ENCODE data around the gene TRA2B. TPM values are rescaled to one million over a fixed set of nuclear protein-coding genes. Genes with fewer than 3 reads are reported as not detected.
A peak's percentile ranks its signal among the peaks of the same experiment; 100 is the strongest.

Gene TRA2B
- total RNA-seq, 1 experiment from 2014 or later, result 328 TPM

DNA sequence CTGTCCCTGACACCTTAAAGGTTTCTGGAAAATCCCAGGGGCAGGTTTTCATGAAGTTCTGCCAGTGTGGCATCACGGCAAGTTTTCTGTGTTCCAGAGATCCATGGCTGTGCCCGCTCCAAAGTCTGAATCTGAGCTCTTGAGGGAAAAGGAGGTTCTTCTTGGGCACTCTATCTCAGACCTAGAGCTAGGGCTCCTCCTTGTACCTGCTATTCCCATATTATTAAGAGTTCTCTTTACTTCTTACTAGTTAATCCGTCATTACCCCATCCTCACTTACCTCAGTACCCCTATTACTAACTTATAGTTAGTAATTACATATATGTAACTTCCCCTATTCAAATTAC, 5.9 kb upstream of the TRA2B start:
- Histone ChIP-seq H3K27ac (ENCODE audit: low read length) (no peak overlapping the region), H3K9me2 (replicated peaks; ENCODE audit: insufficient read depth, low read length) (no peaks in the 10 kb centered on the region), H4K20me1 (ENCODE audit: insufficient read depth, low read depth, low read length) (no peaks in the 10 kb centered on the region), H3K4me2 (ENCODE audit: low read depth, low read length, poor library complexity, severe bottlenecking) (peak overlapping the region; percentile 67), H3K4me3 (ENCODE audit: low read length) (no peak overlapping the region), H3K79me2 (ENCODE audit: low read length) (no peaks in the 10 kb centered on the region), H3K36me3 (ENCODE audit: insufficient read depth, low read length) (no peaks in the 10 kb centered on the region), H3K27me3 (ENCODE audit: low read length) (no peaks in the 10 kb centered on the region), H3K9ac (ENCODE audit: low read length) (no peak overlapping the region), H2AFZ (ENCODE audit: low read length) (peak overlapping the region; percentile 78; the same call in 1 of the 2 replicates), H3K4me1 (ENCODE audit: low read length) (peaks cover 17% of the 10 kb centered on the region), H3K9me3 (ENCODE audit: low read length) (no peaks in the 10 kb centered on the region)
- no peak for DNase-seq

DNA sequence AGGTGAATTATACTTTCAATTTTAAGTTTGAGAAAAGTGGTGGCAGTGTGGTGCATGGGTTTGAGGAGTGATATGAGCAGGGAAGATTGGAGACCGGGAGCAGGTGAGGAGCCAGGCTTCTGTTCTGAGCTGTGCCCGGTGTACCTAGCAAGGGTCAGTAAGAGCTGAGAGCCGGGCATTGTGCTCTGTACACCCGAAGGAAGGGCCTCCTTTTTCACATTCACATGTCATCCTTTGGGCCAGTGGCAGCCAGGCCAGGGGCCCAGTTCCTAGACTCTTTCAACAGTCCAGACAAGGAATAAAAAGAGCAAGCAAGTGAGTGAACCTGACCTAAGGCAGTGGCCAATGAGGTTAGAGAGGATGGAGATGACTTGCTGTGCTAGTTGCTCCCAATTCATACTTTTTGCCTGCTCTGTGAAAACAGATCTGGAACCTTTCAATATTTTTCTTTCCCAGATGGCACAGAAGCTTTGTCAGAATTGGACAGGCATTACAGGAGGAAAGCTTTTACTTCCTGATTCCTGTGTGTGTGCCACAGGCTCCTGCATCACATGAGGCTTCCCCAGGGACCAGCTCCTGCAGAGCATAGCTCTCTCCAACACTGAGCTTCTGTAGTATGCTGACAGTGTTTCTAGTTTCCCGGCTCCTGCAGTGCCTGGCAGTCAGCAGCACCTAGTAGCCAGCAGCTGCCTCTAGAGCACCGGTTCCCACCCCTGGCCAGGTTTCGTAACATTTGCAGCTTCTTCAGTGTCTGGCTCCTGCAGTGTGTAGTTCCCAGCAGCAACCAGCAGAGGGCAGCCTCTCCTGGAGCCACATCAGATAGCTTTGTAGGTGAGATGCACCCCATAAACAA, 5.3 kb upstream of the TRA2B start:
- H3K79me2 ChIP-seq (ENCODE audit: low read length), result no peaks in the 10 kb centered on the region
- H3K9me3 ChIP-seq (ENCODE audit: low read length), result no peaks in the 10 kb centered on the region
- H3K27me3 ChIP-seq (ENCODE audit: low read length), result no peaks in the 10 kb centered on the region
- no peaks in the 10 kb centered on the region for H3K9me2 ChIP-seq (replicated peaks; ENCODE audit: insufficient read depth, low read length)
- peak overlapping the region; percentile 78 for H2AFZ ChIP-seq (ENCODE audit: low read length)
- H3K4me2 ChIP-seq (ENCODE audit: low read depth, low read length, poor library complexity, severe bottlenecking), result peak overlapping the region; percentile 67
- DNase-seq, result peak; percentile 94
- H3K9ac ChIP-seq (ENCODE audit: low read length), result peak overlapping the region; percentile 40
- no peaks in the 10 kb centered on the region for H4K20me1 ChIP-seq (ENCODE audit: insufficient read depth, low read depth, low read length)
- peak overlapping the region; percentile 50; the same call in 1 of the 2 replicates for H3K4me3 ChIP-seq (ENCODE audit: low read length)
- no peaks in the 10 kb centered on the region for H3K36me3 ChIP-seq (ENCODE audit: insufficient read depth, low read length)
- no peak overlapping the region for H3K27ac ChIP-seq (ENCODE audit: low read length)
- H3K4me1 ChIP-seq (ENCODE audit: low read length), result peaks cover 19% of the 10 kb centered on the region

DNA sequence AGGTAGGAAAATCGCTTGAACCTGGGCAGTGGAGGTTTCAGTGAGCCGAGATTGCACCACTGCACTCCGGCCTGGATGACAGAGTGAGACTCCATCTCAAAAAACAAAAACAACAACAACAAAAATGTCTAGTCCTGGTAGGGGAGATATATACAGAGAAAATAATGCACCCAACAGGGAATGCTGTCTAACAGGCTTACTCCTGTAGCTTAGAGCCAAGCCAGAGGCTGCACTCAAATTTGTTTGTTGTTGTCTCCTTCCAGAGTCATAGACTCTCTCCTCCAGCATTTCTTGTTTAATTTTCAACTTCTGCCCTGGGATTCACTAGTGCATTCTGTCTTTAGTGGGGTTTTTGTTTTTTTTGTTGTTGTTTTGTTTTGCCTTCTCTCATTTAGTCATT, 4.6 kb upstream of the TRA2B start:
- no peaks in the 10 kb centered on the region; the same call in 1 of the 2 replicates for H4K20me1 ChIP-seq (ENCODE audit: insufficient read depth, low read depth, low read length)
- H3K79me2 ChIP-seq (ENCODE audit: low read length), result peaks cover 4% of the 10 kb centered on the region
- H3K36me3 ChIP-seq (ENCODE audit: insufficient read depth, low read length), result no peaks in the 10 kb centered on the region
- no peak for DNase-seq
- no peak overlapping the region for H3K4me3 ChIP-seq (ENCODE audit: low read length)
- peaks cover 21% of the 10 kb centered on the region for H3K4me1 ChIP-seq (ENCODE audit: low read length)
- H3K27me3 ChIP-seq (ENCODE audit: low read length), result no peaks in the 10 kb centered on the region
- no peaks in the 10 kb centered on the region for H3K9me3 ChIP-seq (ENCODE audit: low read length)
- no peaks in the 10 kb centered on the region for H3K9me2 ChIP-seq (replicated peaks; ENCODE audit: insufficient read depth, low read length)
- H3K9ac ChIP-seq (ENCODE audit: low read length), result no peak overlapping the region
- H2AFZ ChIP-seq (ENCODE audit: low read length), result no peak overlapping the region
- H3K4me2 ChIP-seq (ENCODE audit: low read depth, low read length, poor library complexity, severe bottlenecking), result no peak overlapping the region
- no peak overlapping the region for H3K27ac ChIP-seq (ENCODE audit: low read length)

DNA sequence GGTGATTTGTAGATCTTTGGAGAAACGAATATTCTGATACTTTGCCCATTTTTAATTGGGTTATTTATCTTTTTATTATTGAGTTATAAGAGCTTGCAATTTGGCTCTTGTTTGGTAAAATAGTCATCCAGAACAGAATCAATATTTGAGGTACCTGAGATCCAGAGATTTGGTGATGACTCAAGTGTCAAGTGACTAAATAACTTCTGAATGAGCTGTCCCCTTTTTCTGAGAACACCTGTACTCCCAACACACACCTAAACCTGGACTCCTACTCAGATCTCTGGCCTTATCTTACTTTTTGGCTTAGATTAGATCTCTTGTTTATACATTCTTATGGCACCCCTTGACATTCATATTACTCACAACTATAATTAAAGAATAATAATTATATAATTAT, 3.1 kb upstream of the TRA2B start:
- Histone ChIP-seq H3K79me2 (ENCODE audit: low read length) (peaks cover 19% of the 10 kb centered on the region), H3K9me2 (replicated peaks; ENCODE audit: insufficient read depth, low read length) (no peaks in the 10 kb centered on the region), H3K4me1 (ENCODE audit: low read length) (peaks cover 23% of the 10 kb centered on the region), H3K4me3 (ENCODE audit: low read length) (no peak overlapping the region), H4K20me1 (ENCODE audit: insufficient read depth, low read depth, low read length) (peaks cover 12% of the 10 kb centered on the region), H2AFZ (ENCODE audit: low read length) (no peak overlapping the region), H3K4me2 (ENCODE audit: low read depth, low read length, poor library complexity, severe bottlenecking) (no peak overlapping the region), H3K27ac (ENCODE audit: low read length) (no peak overlapping the region), H3K9me3 (ENCODE audit: low read length) (no peaks in the 10 kb centered on the region), H3K36me3 (ENCODE audit: insufficient read depth, low read length) (peaks cover 12% of the 10 kb centered on the region), H3K27me3 (ENCODE audit: low read length) (no peaks in the 10 kb centered on the region), H3K9ac (ENCODE audit: low read length) (no peak overlapping the region)
- DNase-seq, result no peak

DNA sequence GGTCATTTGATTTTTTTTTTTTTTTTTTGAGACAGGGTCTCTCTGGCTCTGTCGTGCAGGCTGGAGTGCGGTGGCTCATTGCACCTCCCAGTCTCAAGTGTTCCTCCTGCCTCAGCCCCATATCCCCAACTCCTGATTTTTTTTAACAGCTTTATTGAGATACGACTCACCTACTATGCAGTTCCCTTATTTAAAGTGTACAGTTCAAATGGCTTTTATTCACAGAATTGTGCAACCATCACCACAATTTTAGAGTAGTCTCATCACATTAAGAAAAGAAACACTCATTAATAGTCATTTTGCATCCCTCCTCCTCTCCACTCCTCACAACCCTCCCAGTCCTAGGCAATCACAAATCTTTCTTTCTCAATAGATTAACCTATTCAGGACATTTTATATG, 1.9 kb upstream of the TRA2B start:
- Histone ChIP-seq H3K36me3 (ENCODE audit: insufficient read depth, low read length) (peaks cover 24% of the 10 kb centered on the region), H3K27ac (ENCODE audit: low read length) (no peak overlapping the region), H3K9me2 (replicated peaks; ENCODE audit: insufficient read depth, low read length) (no peaks in the 10 kb centered on the region), H2AFZ (ENCODE audit: low read length) (no peak overlapping the region), H3K4me2 (ENCODE audit: low read depth, low read length, poor library complexity, severe bottlenecking) (no peak overlapping the region), H3K9ac (ENCODE audit: low read length) (no peak overlapping the region), H3K4me3 (ENCODE audit: low read length) (no peak overlapping the region), H3K79me2 (ENCODE audit: low read length) (peaks cover 31% of the 10 kb centered on the region), H3K27me3 (ENCODE audit: low read length) (no peaks in the 10 kb centered on the region), H3K9me3 (ENCODE audit: low read length) (no peaks in the 10 kb centered on the region), H4K20me1 (ENCODE audit: insufficient read depth, low read depth, low read length) (peaks cover 25% of the 10 kb centered on the region), H3K4me1 (ENCODE audit: low read length) (peaks cover 35% of the 10 kb centered on the region)
- no peak for DNase-seq

DNA sequence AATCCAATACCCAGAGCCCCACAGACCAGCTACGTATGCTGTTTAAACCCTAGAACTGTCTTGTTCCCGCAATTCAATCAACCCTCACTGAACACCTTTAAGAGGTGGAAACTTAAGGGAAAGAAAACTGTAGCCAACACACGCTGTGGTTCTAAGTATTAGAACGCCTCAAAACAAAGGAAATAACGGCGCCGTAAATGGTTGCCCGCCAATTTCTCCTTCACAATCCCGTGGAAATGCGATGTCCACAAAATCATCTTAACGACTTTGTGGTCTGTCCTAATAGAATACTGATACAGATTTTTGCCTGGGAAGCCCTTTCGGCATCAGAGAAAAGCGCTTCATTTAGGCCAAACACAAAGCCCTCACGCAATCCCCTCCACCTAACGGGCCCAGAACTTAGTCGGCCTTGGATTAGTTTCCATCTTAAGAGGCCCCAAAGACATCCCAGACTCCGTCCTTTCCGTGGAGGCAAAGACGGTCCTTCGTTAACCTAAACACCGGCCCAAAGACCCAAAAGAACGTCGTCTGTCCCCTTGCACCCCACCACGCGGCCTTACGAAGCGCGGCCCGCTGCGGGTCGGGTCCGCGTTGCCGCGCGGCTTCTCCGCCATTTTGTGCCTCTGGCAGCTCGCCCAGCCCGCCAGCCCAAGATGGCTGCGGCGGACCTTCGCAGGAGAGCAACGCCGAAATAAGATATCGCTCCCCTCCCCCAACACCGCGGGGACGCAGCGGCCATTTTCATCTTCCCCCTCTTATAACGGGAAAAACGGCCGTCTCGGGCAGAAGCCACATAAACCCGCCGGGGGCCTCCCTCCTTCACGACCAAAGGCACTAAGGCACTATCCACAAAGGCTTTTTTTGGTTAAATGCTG, 763 bp downstream of the TRA2B start:
- peak; percentile 99 for DNase-seq
- peak overlapping the region; percentile 94 for H3K27ac ChIP-seq (ENCODE audit: low read length)
- H3K4me2 ChIP-seq (ENCODE audit: low read depth, low read length, poor library complexity, severe bottlenecking), result peak overlapping the region; percentile 94
- no peak overlapping the region for H2AFZ ChIP-seq (ENCODE audit: low read length)
- peaks cover 58% of the 10 kb centered on the region for H3K79me2 ChIP-seq (ENCODE audit: low read length)
- H3K27me3 ChIP-seq (ENCODE audit: low read length), result no peaks in the 10 kb centered on the region
- peaks cover 51% of the 10 kb centered on the region for H4K20me1 ChIP-seq (ENCODE audit: insufficient read depth, low read depth, low read length)
- peak overlapping the region; percentile 99 for H3K9ac ChIP-seq (ENCODE audit: low read length)
- no peaks in the 10 kb centered on the region for H3K9me2 ChIP-seq (replicated peaks; ENCODE audit: insufficient read depth, low read length)
- peaks cover 45% of the 10 kb centered on the region for H3K4me1 ChIP-seq (ENCODE audit: low read length)
- peaks cover 49% of the 10 kb centered on the region for H3K36me3 ChIP-seq (ENCODE audit: insufficient read depth, low read length)
- no peaks in the 10 kb centered on the region for H3K9me3 ChIP-seq (ENCODE audit: low read length)
- peak overlapping the region; percentile 80 for H3K4me3 ChIP-seq (ENCODE audit: low read length)

DNA sequence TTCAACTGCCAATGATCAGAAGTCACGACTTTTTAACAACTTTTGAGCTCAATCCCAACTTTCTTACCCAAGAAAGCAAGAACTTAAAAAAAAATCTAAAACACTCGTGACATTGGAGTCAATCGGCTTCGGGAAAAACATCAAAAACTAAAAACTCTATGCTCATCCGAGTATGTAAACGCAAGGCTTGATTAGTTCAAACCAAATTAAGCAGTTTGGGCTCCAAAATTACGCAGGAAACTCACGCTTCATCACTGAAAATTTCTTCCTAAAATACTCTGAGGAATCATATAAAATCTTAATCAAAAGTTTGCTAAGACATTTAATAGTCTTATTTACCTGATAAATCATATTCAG, 1.6 kb downstream of the TRA2B start:
- peak overlapping the region; percentile 99 for H3K9ac ChIP-seq (ENCODE audit: low read length)
- peak overlapping the region; percentile 94 for H3K27ac ChIP-seq (ENCODE audit: low read length)
- peaks cover 53% of the 10 kb centered on the region for H3K4me1 ChIP-seq (ENCODE audit: low read length)
- peaks cover 66% of the 10 kb centered on the region for H3K79me2 ChIP-seq (ENCODE audit: low read length)
- DNase-seq, result peak; percentile 65
- H3K9me3 ChIP-seq (ENCODE audit: low read length), result no peaks in the 10 kb centered on the region
- peak overlapping the region; percentile 80 for H3K4me3 ChIP-seq (ENCODE audit: low read length)
- H3K36me3 ChIP-seq (ENCODE audit: insufficient read depth, low read length), result peaks cover 57% of the 10 kb centered on the region
- H2AFZ ChIP-seq (ENCODE audit: low read length), result no peak overlapping the region
- H3K9me2 ChIP-seq (replicated peaks; ENCODE audit: insufficient read depth, low read length), result no peaks in the 10 kb centered on the region
- H4K20me1 ChIP-seq (ENCODE audit: insufficient read depth, low read depth, low read length), result peaks cover 59% of the 10 kb centered on the region
- no peaks in the 10 kb centered on the region for H3K27me3 ChIP-seq (ENCODE audit: low read length)
- peak overlapping the region; percentile 94 for H3K4me2 ChIP-seq (ENCODE audit: low read depth, low read length, poor library complexity, severe bottlenecking)

All from Karpas-422 (cell line).